HG03378 (cell line): ENCODE data around the gene INTS3.
"Not testable (repeated sequence)": the region's sequence is repeated elsewhere in the genome, so short reads cannot be mapped to it uniquely, and the experiment has no call there.

Source experiments
- ATAC-seq: cut with Tn5 transposase; IDR thresholded peaks from one replicate; pipeline ENCODE4 v1.9.1; 2021; ENCODE audit warnings: mild to moderate bottlenecking, moderate library complexity; ENCODE audit not compliant: unreplicated experiment

Gene INTS3

GRCh38 chr1:153750026-153750995 lies 22.5 kb downstream of the INTS3 start:
- ATAC-seq, result no peak

DNA sequence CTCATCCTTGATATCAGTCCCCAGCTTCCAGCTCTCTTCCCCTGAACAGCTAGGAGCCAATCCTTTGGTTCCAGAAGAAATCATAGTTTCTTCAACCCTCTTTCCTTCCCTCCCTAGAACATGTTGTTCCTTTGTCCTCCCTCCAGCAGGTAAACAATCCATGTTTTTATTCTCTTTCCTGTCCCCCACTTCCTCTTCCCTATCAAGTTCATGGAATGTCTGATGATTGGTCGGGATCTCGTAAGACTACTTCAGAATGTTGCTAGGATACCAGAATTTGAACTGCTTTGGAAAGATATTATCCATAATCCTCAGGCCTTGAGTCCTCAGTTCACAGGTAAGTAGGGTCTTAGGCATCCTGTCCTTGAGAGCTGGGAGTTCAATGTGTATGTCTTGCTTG lies 24.2 kb downstream of the INTS3 start:
- ATAC-seq, result no peak

DNA sequence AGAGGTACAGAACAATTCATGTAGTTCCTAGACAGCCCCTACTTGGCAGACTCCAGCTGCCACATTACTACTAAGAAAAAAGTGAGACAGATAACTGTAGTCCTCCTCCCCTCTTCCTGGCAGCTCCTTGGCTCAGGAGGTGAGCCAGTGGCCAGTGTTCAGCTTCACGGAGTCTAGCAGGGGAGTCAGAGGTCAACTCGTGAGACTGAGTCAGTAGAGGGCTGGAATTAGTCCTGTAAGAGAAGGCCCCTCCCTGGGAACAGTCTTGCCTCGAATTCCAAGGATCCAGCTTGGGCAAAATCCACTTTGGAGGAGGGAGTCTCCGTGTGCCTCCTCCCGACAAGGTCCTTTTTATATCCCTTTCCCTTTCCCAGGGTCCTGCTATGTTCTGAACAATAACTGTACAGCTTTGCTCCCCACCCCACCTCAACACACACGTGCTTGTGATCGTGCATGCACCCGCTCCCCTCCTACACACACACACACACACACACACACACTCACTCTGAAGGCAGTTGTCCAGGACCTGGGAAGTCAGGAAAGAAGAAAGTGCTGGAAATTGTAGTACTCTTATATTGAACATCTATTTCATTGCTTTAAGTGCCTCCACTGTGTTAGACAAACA lies 24.8 kb downstream of the INTS3 start:
- no peak for ATAC-seq

- ATAC-seq, result no peak
Measured at GRCh38 chr1:153754266-153754665, 26.4 kb downstream of the INTS3 start.

- no peak for ATAC-seq
Measured at GRCh38 chr1:153760440-153760839, 32.6 kb downstream of the INTS3 start.

DNA sequence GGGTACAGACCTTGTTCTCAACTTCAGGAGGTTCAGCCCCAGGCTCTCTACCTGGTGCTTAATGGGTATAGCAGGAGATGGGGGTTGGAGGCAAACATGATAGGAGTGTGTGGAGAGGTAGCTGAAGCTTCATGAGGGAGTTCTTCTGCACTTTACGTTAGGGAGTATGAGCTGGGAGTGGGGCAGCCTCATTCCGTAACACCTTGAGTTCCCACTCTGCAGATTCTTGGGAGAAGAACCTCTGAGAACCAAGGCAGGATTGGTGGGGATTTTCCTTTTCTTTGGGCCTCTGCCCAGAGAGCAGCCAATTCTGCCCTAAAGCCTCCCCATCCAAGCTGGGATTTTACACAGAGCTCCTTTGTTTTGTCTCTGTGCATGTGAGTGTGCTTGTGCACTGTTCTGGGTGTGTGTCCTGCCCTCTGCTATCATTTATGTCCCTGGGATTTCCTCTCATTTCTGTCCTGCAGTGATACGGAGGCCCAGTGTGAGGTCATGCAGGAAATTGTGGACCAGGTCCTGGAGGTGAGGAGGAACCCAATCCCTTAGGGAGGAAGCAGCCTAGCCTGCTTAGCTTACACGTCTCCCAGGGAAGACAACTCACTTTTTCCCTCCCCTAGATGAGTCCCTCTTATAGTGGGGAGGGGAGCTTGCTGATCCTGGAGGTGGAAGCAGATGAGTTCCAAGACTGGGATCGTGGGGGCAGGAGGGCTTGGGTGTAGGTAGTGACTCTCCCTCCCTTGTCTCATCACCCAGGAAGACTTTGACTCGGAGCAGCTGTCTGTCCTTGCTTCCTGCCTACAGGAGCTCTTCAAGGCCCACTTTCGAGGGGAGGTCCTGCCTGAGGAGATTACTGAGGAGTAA lies 35.7 kb downstream of the INTS3 start:
- ATAC-seq, result no peak

DNA sequence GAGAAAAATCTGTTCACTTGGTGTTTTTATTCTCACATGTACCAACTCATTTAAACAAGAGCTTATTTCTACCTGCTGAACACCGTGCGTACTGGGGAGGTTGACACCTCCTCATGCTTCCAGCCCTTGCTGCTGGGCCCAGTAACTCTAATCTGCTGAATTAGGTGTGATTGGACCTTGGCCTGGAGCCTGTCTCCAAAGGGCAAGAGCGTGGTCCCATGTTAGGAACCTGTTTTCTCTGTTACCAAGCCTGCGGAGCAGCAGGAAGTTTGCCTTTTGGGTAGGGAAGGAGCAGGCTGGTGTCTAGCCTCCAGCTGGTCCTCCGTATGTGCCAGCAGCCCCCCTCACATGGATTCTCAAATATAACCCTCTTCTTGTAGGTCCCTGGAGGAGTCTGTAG lies 36.5 kb downstream of the INTS3 start:
- no peak for ATAC-seq

- ATAC-seq, result not testable (repeated sequence)
Measured at GRCh38 chr1:153766663-153767062, 38.8 kb downstream of the INTS3 start.

DNA sequence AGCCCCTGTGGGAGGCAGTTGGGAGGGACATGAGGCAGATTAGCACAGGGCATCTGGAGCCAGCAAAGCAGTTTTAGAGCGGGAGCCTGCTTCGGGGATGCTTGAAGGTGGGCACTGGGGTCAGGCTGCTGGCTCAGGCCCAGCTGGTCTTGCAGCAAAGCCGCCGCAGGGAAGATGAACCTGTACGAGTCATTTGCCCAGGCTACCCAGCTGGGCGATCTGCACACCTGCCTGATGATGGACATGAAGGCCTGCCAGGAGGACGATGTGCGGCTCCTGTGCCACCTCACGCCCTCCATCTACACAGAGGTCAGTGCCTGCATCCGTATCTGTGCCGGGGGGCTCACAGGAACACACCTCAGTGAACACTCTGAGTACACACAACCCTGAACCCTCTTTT lies 39.7 kb downstream of the INTS3 start:
- ATAC-seq, result no peak

- ATAC-seq, result no peak
Measured at GRCh38 chr1:153768316-153769181, 40.7 kb downstream of the INTS3 start.

DNA sequence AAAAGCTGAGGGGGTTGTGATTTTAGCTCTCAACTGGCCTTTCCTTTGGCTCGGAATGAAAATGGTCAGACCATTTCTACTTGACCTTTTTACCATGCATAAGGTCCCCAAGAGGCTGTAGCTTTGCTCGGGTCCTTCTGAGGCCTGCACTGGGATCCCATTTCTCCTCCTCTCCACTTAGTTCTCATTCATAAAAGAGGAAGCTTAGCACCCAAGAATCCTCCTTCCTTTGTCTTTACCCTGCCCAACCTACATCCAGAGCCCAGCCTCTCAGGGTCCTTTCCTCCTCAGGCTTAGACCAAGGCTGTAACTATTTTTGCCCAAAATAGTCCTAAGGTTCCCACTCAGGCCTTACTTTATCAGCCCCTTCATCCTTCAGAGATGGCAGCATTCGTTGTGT lies 41.4 kb downstream of the INTS3 start:
- ATAC-seq, result no peak

DNA sequence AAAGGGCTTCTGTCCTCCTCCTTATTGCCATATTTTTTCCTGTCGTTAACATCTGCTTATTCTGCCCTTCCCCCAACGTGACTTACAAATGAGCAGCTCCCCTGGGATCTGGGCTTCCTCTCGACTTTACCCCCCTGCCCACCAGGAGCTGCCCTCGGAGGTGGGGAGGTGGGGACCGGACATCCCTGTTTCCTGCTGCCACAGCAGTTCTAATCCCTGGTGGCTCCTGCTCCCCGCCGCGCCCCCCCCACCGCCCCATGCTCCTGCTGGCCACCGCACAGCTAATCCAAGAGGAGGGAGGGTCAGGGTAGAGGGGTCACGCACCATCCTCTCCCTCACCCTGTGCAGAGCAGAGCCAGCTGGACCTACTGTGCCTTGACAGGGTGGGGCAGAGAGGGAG lies 42.9 kb downstream of the INTS3 start:
- ATAC-seq, result no peak

- ATAC-seq, result no peak
Measured at GRCh38 chr1:153771261-153771660, 43.4 kb downstream of the INTS3 start.

- no peak for ATAC-seq
Measured at GRCh38 chr1:153771841-153772593, 44.2 kb downstream of the INTS3 start.

DNA sequence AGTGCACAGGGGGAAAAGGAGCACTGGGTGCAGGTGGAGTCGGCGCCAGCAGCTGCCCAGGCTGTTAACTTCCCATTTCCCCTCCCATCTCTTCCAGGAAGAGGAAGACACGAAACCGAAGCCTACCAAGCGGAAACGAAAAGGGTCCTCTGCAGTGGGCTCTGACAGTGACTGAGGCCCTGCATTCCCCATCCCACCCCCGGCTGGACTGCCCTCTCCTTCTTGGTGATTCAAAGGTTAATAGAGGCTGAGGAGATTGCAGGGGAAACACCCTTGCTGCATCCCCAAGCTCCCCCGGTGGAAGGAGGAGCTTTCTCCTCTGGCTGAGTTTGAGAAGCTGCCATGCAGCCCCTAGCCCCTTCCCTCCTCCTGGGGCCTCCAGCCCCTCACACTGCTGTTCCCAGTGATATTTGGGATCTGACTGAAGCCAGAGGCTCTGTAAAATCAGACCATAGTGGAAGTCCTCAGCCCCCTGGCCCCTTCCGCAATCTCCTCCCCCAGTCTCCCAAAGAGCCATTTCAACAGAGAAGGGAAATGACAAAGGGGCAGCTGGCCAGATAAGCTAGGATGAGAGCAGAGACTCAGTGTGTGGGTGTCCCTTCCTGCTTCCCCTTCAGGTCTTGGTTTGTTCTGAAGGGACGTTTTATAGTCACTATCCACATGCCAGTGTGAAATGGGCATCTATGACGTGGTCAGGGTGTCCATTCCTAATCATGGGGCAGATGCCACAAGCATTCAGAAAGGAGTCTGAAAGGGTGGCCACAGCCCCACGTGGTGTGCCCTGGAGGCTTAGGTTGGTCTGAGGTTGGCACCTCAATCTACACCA lies 45.5 kb downstream of the INTS3 start:
- no peak for ATAC-seq

GRCh38 chr1:153774026-153774595 lies 46.3 kb downstream of the INTS3 start:
- no peak for ATAC-seq

DNA sequence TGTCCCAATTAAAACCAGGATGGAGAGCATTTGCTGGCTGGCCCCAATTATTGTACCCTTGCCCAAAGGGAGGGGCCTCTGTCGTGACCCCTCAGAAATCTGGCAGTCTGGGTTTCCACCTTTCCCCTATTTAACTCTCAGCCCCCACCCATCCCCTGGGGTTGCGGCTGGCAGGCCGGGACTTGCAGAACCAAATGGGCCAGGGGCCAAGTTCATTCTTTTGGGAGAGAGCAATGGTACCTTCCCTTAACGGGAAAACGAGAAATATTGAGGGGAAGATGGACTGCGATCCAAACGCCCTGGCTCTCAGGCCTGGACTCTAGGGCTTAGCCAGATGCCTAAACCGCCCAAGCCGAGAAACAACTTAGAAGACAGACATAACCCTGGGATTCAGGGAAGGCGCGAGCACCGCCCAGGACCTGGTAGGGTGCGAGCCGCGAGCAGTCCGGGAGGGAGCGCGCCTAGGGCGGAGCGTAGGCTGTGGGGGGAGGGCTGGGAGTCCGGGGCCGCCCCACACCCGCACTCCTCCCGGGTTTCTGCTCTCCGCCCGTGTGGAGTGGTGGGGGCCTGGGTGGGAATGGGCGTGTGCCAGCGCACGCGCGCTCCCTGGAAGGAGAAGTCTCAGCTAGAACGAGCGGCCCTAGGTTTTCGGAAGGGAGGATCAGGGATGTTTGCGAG lies 47.1 kb downstream of the INTS3 start, which contains the start of gene SLC27A3:
Gene SLC27A3, plus strand, starts transcription at position 628 of the 678 bp plus-strand sequence. CDS start 91 bp downstream, outside the sequence.
- no peak for ATAC-seq
